GM12872 (cell line): ENCODE data around the gene MRPS9.

Experiments
- TF ChIP-seq, protein P1 (sequence below): IDR thresholded peaks from 3 replicates; pipeline ENCODE4 v1.5.1; 2011; ENCODE audit warnings: low read depth, mild to moderate bottlenecking, low read length, moderate library complexity; ENCODE audit not compliant: insufficient read depth

Gene MRPS9

DNA sequence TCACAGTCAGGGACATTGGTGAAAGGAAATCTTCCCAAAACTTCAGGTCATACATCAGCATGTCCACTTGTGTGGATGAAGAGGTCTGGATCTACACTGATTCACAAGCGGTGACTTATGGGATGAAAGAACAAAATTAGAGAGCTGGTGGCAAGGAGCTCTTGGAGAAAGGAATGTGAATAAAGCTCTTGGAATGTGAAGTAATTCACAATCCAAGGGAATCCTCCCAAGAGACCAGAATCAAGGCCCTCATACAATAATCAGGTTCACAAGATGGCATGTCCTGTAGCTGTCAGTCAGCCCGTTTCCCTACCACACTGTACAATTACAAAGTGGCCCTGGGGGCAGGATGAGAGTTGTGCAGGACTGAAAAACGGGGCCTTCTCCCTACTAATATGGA is 96.2 kb downstream of the MRPS9 start:
- TF ChIP-seq, protein P1, sequence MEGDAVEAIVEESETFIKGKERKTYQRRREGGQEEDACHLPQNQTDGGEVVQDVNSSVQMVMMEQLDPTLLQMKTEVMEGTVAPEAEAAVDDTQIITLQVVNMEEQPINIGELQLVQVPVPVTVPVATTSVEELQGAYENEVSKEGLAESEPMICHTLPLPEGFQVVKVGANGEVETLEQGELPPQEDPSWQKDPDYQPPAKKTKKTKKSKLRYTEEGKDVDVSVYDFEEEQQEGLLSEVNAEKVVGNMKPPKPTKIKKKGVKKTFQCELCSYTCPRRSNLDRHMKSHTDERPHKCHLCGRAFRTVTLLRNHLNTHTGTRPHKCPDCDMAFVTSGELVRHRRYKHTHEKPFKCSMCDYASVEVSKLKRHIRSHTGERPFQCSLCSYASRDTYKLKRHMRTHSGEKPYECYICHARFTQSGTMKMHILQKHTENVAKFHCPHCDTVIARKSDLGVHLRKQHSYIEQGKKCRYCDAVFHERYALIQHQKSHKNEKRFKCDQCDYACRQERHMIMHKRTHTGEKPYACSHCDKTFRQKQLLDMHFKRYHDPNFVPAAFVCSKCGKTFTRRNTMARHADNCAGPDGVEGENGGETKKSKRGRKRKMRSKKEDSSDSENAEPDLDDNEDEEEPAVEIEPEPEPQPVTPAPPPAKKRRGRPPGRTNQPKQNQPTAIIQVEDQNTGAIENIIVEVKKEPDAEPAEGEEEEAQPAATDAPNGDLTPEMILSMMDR = no peak

DNA sequence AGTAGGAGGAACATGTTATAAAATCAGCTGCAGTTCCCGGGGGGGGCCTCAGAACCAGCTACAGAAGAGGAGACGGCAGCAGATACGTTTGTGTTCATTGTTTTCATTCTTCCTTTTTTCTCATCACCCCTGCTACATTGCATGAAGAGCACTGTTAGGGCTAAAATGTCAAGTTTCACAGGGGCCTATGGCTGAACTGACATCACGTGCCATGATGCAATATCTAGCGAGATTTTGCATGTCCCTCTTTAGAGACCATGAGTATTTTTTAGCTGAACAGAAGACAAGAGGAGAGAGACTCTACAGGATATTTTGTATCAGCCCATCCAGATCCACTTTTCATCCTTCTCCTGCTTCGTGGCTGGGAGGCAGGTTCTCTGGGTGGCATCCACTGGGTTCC is 97.6 kb downstream of the MRPS9 start:
- TF ChIP-seq, protein P1 = no peak

DNA sequence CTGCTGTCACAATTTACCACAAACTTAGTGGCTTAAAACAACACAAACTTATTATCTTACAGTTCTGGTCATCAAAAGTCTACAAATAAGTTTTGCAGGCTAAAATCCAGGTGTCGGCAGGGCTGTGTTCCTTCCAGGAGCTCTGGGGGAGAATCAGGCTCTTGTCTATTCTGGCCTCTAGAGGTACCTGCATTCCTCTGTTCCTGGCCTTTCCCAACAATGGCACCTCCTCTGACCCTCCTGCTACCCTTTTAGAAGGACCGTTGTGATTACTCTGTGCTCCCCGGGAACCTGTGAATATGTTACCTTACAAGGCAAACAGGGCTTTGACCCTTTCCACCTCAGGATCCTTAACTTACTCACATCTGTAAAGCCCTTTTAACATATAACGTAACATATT is 98.5 kb downstream of the MRPS9 start:
- TF ChIP-seq, protein P1 = no peak

DNA sequence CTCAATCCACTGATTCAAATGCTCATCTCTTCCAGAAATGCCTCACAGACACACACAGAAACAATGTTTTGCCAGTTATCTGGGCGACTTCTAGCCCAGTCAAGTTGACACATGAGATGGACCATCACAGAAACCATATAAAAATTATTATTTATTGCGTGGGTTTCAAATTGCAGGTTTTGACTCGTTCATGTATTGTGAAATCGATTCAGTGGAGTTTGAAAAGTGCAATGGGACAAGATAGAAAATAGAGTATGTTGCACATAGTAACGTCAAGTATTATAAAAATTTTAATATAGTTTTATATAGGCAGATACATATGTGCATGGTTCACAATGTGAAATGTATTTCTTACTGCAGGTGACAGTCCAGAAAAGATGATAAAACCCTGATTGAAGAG is 100.8 kb downstream of the MRPS9 start:
- TF ChIP-seq, protein P1 = no peak

DNA sequence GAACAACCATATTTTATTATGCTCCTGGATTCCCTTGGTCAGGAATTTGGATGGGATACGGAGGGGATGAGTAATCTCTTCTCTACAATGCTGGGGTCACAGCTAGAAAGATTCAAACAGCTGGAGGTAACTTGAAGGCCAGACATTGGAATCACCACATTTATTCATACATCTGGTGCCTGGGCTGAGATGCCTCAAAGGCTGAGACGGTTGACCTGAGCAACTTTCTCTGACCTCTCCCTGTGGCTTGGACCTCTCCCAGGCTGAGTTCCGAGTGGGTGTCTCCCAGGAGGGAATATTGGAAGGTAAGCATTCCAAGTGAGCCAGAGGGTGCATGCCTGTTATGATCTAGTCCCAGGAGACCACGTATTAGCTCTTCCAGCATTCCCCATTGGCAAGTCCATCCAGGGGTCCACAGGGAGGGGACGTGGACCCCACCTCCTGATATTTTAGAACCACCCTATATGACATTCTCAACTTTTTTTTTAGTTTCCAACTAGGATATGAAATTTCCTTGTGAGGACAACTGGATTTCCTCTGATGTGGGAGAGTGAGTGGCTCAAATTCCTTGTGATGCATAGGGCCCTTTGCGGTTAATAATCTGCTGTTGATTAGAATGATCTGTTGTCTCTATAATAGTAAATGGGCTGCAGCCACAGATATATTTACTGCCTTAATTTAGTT is 101.8 kb downstream of the MRPS9 start:
- TF ChIP-seq, protein P1 = no peak

DNA sequence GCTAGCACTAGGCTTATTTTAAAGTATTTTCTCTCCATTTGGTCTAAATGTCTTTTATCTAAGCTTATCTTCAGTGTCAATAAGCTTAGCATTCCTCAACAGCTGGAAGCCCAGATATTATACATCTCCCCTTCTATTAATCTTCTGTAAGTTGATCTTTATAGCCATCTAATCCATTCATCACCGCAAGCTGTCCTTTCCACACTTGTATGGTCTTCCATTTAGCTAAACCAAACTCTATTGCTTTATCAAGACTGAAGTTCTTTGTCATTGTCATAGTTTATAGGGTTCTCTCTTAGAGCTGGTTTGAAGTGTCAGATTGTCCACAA is 102.3 kb downstream of the MRPS9 start:
- TF ChIP-seq, protein P1 = no peak

DNA sequence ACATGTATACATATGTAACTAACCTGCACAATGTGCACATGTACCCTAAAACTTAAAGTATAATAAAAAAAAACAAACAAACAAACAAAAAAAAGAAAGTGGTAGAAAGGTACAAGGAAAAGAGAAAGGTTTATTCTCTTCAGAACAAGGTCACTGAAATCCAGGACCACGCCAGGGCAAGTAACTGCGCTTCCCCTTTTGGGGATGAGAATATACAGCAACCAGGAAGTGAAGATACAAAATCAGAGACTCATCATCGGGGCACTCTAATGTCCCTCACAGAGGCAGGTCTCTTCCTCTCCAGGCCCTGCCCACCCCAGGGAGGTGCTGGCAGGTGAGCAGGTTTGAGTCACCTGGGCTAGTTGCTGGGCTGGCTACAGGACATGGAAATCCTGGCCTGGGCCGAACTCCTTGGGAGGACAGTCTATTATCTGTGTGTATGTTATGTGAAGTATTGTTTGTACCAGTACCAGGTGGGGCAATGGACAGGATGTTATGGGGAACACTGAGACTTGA is 103.3 kb downstream of the MRPS9 start:
- TF ChIP-seq, protein P1 = no peak
